Measurements from ENCODE around the gene NGLY1. TPM values are rescaled to one million over a fixed set of nuclear protein-coding genes. Genes with fewer than 3 reads are reported as not detected.

NGLY1 gene
- 10 to 100 TPM; 39.4 to 62.3 (median 55.7) TPM for polyA plus RNA-seq

- DNase-seq = peak; percentile 84 to 85 (median 84)
- H3K27me3 Mint-ChIP-seq (ENCODE audit: low read depth in 3 of 3) = peaks cover 0 to 18% (median 0%) of the 10 kb centered on the region in 3 donors
- H3K4me1 Mint-ChIP-seq = peaks cover 38 to 54% of the 10 kb centered on the region in 2 donors
- H3K36me3 Mint-ChIP-seq = peaks cover 0 to under 1% (median 0%) of the 10 kb centered on the region in 3 donors
- peak within 1 kb of the TSS; percentile 85 to 93 (median 92) for H3K27ac Mint-ChIP-seq
- H3K9me3 Mint-ChIP-seq = no peaks in the 10 kb centered on the region
- H3K4me3 Mint-ChIP-seq = peak within 1 kb of the TSS; percentile 89 to 95 (median 92)
Measured at GRCh38 chr3:25782938-25783660, at the start of gene NGLY1. Gene NGLY1 (minus strand): TSS chr3:25783443. CDS start chr3:25783390, 53 bp downstream.

- H3K9me3 Mint-ChIP-seq = no peaks in the 10 kb centered on the region
- no peak for DNase-seq
- H3K4me3 Mint-ChIP-seq = no peak overlapping the region
- no peaks in the 10 kb centered on the region for H3K36me3 Mint-ChIP-seq
- peaks cover 0 to 1% of the 10 kb centered on the region in 2 donors for H3K4me1 Mint-ChIP-seq
- H3K27ac Mint-ChIP-seq = no peak overlapping the region
- peaks cover 2 to 11% (median 5%) of the 10 kb centered on the region in 3 donors for H3K27me3 Mint-ChIP-seq (ENCODE audit: low read depth in 3 of 3)
Measured at GRCh38 chr3:25831578-25831977, 48.3 kb upstream of the NGLY1 start.

- DNase-seq = no peak
- H3K9me3 Mint-ChIP-seq = no peaks in the 10 kb centered on the region
- no peaks in the 10 kb centered on the region for H3K36me3 Mint-ChIP-seq
- peaks cover 2 to 8% (median 5%) of the 10 kb centered on the region in 3 donors for H3K27me3 Mint-ChIP-seq (ENCODE audit: low read depth in 3 of 3)
- peaks cover 8% of the 10 kb centered on the region in 2 donors for H3K4me1 Mint-ChIP-seq
- H3K4me3 Mint-ChIP-seq = no peak overlapping the region
- no peak overlapping the region for H3K27ac Mint-ChIP-seq
Measured at GRCh38 chr3:25830373-25831280, 47.4 kb upstream of the NGLY1 start.

- no peak for DNase-seq
- Mint-ChIP-seq H3K4me3 (no peak overlapping the region), H3K27me3 (ENCODE audit: low read depth in 3 of 3) (peaks cover 0 to 6% (median 4%) of the 10 kb centered on the region in 3 donors), H3K36me3 (no peaks in the 10 kb centered on the region), H3K9me3 (no peaks in the 10 kb centered on the region), H3K27ac (no peak overlapping the region), H3K4me1 (peaks cover 8% of the 10 kb centered on the region in 2 donors)
Measured at GRCh38 chr3:25826510-25826909, 43.3 kb upstream of the NGLY1 start.

- Mint-ChIP-seq H3K27me3 (ENCODE audit: low read depth in 3 of 3) (peaks cover 0 to 4% (median 0%) of the 10 kb centered on the region in 3 donors), H3K4me1 (peaks cover 8% of the 10 kb centered on the region in 2 donors), H3K27ac (no peak overlapping the region)
Measured at GRCh38 chr3:25823314-25823713, 40.1 kb upstream of the NGLY1 start.

GRCh38 chr3:25821746-25822573 is 38.7 kb upstream of the NGLY1 start:
- peaks cover 0 to 3% (median 0%) of the 10 kb centered on the region in 3 donors for H3K27me3 Mint-ChIP-seq (ENCODE audit: low read depth in 3 of 3)
- H3K9me3 Mint-ChIP-seq = no peaks in the 10 kb centered on the region
- peaks cover 8% of the 10 kb centered on the region in 2 donors for H3K4me1 Mint-ChIP-seq
- no peak for DNase-seq
- no peak overlapping the region for H3K27ac Mint-ChIP-seq
- no peak overlapping the region for H3K4me3 Mint-ChIP-seq
- no peaks in the 10 kb centered on the region for H3K36me3 Mint-ChIP-seq

More at GRCh38 chr3:25823314-25823713, 40.1 kb upstream of the NGLY1 start:
- no peaks in the 10 kb centered on the region for H3K36me3 Mint-ChIP-seq
- no peak for DNase-seq
- H3K4me3 Mint-ChIP-seq = no peak overlapping the region
- H3K9me3 Mint-ChIP-seq = no peaks in the 10 kb centered on the region

GRCh38 chr3:25820816-25821486 is 37.7 kb upstream of the NGLY1 start:
- Mint-ChIP-seq H3K27me3 (ENCODE audit: low read depth in 3 of 3) (peaks cover 0 to 3% (median 0%) of the 10 kb centered on the region in 3 donors), H3K4me1 (peaks cover under 1 to 3% of the 10 kb centered on the region in 2 donors), H3K4me3 (no peak overlapping the region), H3K27ac (no peak overlapping the region), H3K36me3 (no peaks in the 10 kb centered on the region), H3K9me3 (no peaks in the 10 kb centered on the region)
- no peak for DNase-seq

- H3K9me3 Mint-ChIP-seq = no peaks in the 10 kb centered on the region
- no peaks in the 10 kb centered on the region for H3K4me1 Mint-ChIP-seq
- H3K27ac Mint-ChIP-seq = no peak overlapping the region
- H3K36me3 Mint-ChIP-seq = no peaks in the 10 kb centered on the region
- no peak overlapping the region for H3K4me3 Mint-ChIP-seq
- H3K27me3 Mint-ChIP-seq (ENCODE audit: low read depth in 3 of 3) = peaks cover 0 to 3% (median 0%) of the 10 kb centered on the region in 3 donors
- no peak for DNase-seq
Measured at GRCh38 chr3:25820366-25820765, 37.1 kb upstream of the NGLY1 start.

GRCh38 chr3:25818335-25818734 is 35.1 kb upstream of the NGLY1 start:
- no peak overlapping the region for H3K4me3 Mint-ChIP-seq
- no peak overlapping the region for H3K27ac Mint-ChIP-seq
- no peaks in the 10 kb centered on the region for H3K4me1 Mint-ChIP-seq
- no peaks in the 10 kb centered on the region for H3K36me3 Mint-ChIP-seq
- DNase-seq = no peak
- no peaks in the 10 kb centered on the region for H3K9me3 Mint-ChIP-seq
- H3K27me3 Mint-ChIP-seq (ENCODE audit: low read depth in 3 of 3) = peaks cover 0 to 3% (median 0%) of the 10 kb centered on the region in 3 donors

GRCh38 chr3:25817638-25818037 is 34.4 kb upstream of the NGLY1 start:
- Mint-ChIP-seq H3K9me3 (no peaks in the 10 kb centered on the region), H3K36me3 (no peaks in the 10 kb centered on the region), H3K27ac (no peak overlapping the region), H3K27me3 (ENCODE audit: low read depth in 3 of 3) (no peaks in the 10 kb centered on the region), H3K4me1 (no peaks in the 10 kb centered on the region), H3K4me3 (no peak overlapping the region)
- no peak for DNase-seq

GRCh38 chr3:25817107-25817506 is 33.9 kb upstream of the NGLY1 start:
- Mint-ChIP-seq H3K27ac (no peak overlapping the region), H3K36me3 (no peaks in the 10 kb centered on the region), H3K4me3 (no peak overlapping the region), H3K4me1 (no peaks in the 10 kb centered on the region), H3K9me3 (no peaks in the 10 kb centered on the region), H3K27me3 (ENCODE audit: low read depth in 3 of 3) (no peaks in the 10 kb centered on the region)
- DNase-seq = no peak

- Mint-ChIP-seq H3K27ac (no peak overlapping the region), H3K4me3 (no peak overlapping the region), H3K27me3 (ENCODE audit: low read depth in 3 of 3) (peaks cover 0 to 3% (median 2%) of the 10 kb centered on the region in 3 donors), H3K36me3 (no peaks in the 10 kb centered on the region), H3K4me1 (no peaks in the 10 kb centered on the region), H3K9me3 (no peaks in the 10 kb centered on the region)
- DNase-seq = no peak
Measured at GRCh38 chr3:25812644-25813043, 29.4 kb upstream of the NGLY1 start.

- peaks cover 2 to 5% (median 3%) of the 10 kb centered on the region in 3 donors for H3K27me3 Mint-ChIP-seq (ENCODE audit: low read depth in 3 of 3)
- no peaks in the 10 kb centered on the region for H3K36me3 Mint-ChIP-seq
- H3K9me3 Mint-ChIP-seq = no peaks in the 10 kb centered on the region
- H3K27ac Mint-ChIP-seq = no peak overlapping the region
- DNase-seq = no peak
- H3K4me1 Mint-ChIP-seq = no peaks in the 10 kb centered on the region
- no peak overlapping the region for H3K4me3 Mint-ChIP-seq
Measured at GRCh38 chr3:25804676-25805075, 21.4 kb upstream of the NGLY1 start.

All from immature natural killer cell (primary cell).